Nephron progenitor cell (in vitro differentiated cells): ENCODE results near the gene STIM1.
A peak's percentile ranks its signal among the peaks of the same experiment; 100 is the strongest.

Experiments used
- DNase-seq: peaks from one replicate; pipeline ENCODE4 v3.0.0; 2021
- H3K27ac Mint-ChIP-seq: 2 replicates; pipeline ENCODE4 v1.8.0; 2021; ENCODE audit warnings: mild to moderate bottlenecking, moderate library complexity, mixed read lengths
- H3K27me3 Mint-ChIP-seq: 2 replicates; pipeline ENCODE4 v1.8.0; 2021; ENCODE audit warnings: mild to moderate bottlenecking, low read depth, mixed read lengths; ENCODE audit not compliant: poor library complexity
- H3K36me3 Mint-ChIP-seq: 2 replicates; pipeline ENCODE4 v1.8.0; 2021; ENCODE audit warnings: low read depth, mixed read lengths
- H3K4me1 Mint-ChIP-seq: 2 replicates; pipeline ENCODE4 v1.8.0; 2021; ENCODE audit warnings: mixed read lengths
- H3K4me3 Mint-ChIP-seq: 2 replicates; pipeline ENCODE4 v1.8.0; 2021; ENCODE audit warnings: mild to moderate bottlenecking, moderate library complexity, mixed read lengths
- H3K9me3 Mint-ChIP-seq: 2 replicates; pipeline ENCODE4 v1.8.0; 2021; ENCODE audit warnings: mild to moderate bottlenecking, moderate library complexity, mixed read lengths
- CTCF ChIP-seq: fragments of 200-600 bp; sonication (generic); IDR thresholded peaks from 2 replicates; pipeline ENCODE4 v1.5.0; 2021; ENCODE audit warnings: antibody characterized with exemption

The STIM1 gene

GRCh38 chr11:3984896-3985295 is 129.4 kb downstream of the STIM1 start:
- Mint-ChIP-seq H3K4me3 (no peak overlapping the region), H3K9me3 (peaks cover 3% of the 10 kb centered on the region), H3K4me1 (peaks cover 5% of the 10 kb centered on the region), H3K27me3 (peaks cover 14% of the 10 kb centered on the region), H3K36me3 (peaks cover 3% of the 10 kb centered on the region), H3K27ac (no peak overlapping the region)
- no peak for TF ChIP-seq CTCF
- DNase-seq: no peak

- H3K27me3 Mint-ChIP-seq: peaks cover 20% of the 10 kb centered on the region
- DNase-seq: no peak
- H3K4me3 Mint-ChIP-seq: no peak overlapping the region
- TF ChIP-seq CTCF: no peak
- H3K4me1 Mint-ChIP-seq: peaks cover 5% of the 10 kb centered on the region
- H3K27ac Mint-ChIP-seq: no peak overlapping the region
- peaks cover 10% of the 10 kb centered on the region for H3K9me3 Mint-ChIP-seq
- peaks cover 10% of the 10 kb centered on the region for H3K36me3 Mint-ChIP-seq
Measured at GRCh38 chr11:3985631-3986030, 130.2 kb downstream of the STIM1 start.

GRCh38 chr11:3986301-3986700 is 130.8 kb downstream of the STIM1 start:
- no peak for TF ChIP-seq CTCF
- Mint-ChIP-seq H3K27ac (no peak overlapping the region), H3K9me3 (peaks cover 17% of the 10 kb centered on the region), H3K4me3 (no peak overlapping the region), H3K36me3 (peaks cover 12% of the 10 kb centered on the region), H3K4me1 (peaks cover 5% of the 10 kb centered on the region), H3K27me3 (peaks cover 20% of the 10 kb centered on the region)
- no peak for DNase-seq

GRCh38 chr11:3989276-3989920 is 133.9 kb downstream of the STIM1 start:
- DNase-seq: peak; percentile 25
- Mint-ChIP-seq H3K36me3 (peaks cover 31% of the 10 kb centered on the region), H3K4me3 (peak overlapping the region; percentile 55)

GRCh38 chr11:3989921-3990290 is 134.4 kb downstream of the STIM1 start:
- H3K4me1 Mint-ChIP-seq: peaks cover 5% of the 10 kb centered on the region
- no peak overlapping the region for H3K4me3 Mint-ChIP-seq
- no peak overlapping the region for H3K27ac Mint-ChIP-seq
- H3K27me3 Mint-ChIP-seq: peaks cover 20% of the 10 kb centered on the region
- no peak for TF ChIP-seq CTCF
- peaks cover 36% of the 10 kb centered on the region for H3K36me3 Mint-ChIP-seq
- no peak for DNase-seq
- peaks cover 46% of the 10 kb centered on the region for H3K9me3 Mint-ChIP-seq

More at GRCh38 chr11:3989276-3989920, 133.9 kb downstream of the STIM1 start:
- Mint-ChIP-seq H3K27ac (no peak overlapping the region), H3K27me3 (peaks cover 20% of the 10 kb centered on the region), H3K4me1 (peaks cover 5% of the 10 kb centered on the region), H3K9me3 (peaks cover 40% of the 10 kb centered on the region)
- no peak for TF ChIP-seq CTCF

GRCh38 chr11:3990406-3990805 is 134.9 kb downstream of the STIM1 start:
- peaks cover 20% of the 10 kb centered on the region for H3K27me3 Mint-ChIP-seq
- peaks cover 5% of the 10 kb centered on the region for H3K4me1 Mint-ChIP-seq
- no peak overlapping the region for H3K27ac Mint-ChIP-seq
- peaks cover 51% of the 10 kb centered on the region for H3K9me3 Mint-ChIP-seq
- DNase-seq: no peak
- peaks cover 41% of the 10 kb centered on the region for H3K36me3 Mint-ChIP-seq
- no peak for TF ChIP-seq CTCF
- H3K4me3 Mint-ChIP-seq: no peak overlapping the region
